ENCODE results near the gene ACVRL1. TPM values are rescaled to one million over a fixed set of nuclear protein-coding genes. Genes with fewer than 3 reads are reported as not detected.

Gene ACVRL1
- polyA plus RNA-seq, 1 donor, result 52.0 TPM

DNA sequence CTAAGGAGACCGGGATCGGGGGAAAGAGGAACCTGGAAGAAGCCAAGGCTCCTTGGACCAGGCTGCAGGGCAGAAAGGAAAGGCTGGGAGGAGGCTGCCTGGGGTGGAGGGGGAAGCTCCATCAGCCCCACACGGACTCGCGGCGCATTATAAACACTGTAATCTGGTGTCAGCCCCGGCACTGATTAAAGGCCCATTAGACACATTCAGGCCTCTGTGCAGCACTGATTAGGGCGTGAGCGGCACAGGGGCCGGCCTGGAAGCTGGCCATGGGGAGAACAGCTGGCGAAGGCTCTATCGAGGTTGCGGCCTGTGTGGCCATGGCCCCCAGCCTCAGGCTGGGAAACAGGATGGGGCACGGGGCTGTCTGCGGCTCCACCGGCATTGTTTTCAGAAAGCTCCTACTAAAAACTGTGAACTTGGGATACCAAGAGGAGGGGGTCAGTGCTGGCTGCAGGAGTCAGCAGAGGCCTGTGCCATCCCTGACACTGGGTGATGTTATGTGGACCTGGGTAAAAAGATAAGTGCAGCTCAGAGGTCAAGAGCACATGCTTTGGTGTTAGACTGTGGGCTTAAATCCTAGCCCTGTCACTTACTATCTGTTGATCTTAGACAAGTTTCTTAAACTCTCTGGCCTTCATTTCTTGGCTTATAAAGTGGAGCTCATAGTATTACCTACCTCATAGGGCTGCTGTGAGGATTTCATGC is 10.6 kb downstream of the ACVRL1 start:
- DNase-seq, result no peak

DNA sequence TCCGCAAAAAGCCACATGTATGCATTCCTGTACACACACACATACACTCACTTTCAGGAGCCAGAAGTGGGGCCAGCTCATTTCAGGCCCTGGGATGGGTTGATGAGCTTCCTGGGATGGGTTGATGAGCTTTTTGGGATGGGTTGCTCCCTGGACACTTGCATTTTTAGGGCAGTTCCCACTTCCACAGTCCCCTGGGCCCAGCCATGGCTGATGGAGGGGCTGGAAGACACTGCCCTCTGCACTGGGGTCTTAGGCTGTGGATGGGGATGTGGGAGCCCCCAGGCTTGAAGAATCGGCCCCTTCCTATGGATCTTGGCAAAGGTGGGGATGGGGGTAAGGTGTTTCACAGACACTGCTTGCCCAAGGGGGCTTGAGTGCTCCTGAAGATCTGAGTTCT is 12.7 kb downstream of the ACVRL1 start:
- no peak for DNase-seq

DNA sequence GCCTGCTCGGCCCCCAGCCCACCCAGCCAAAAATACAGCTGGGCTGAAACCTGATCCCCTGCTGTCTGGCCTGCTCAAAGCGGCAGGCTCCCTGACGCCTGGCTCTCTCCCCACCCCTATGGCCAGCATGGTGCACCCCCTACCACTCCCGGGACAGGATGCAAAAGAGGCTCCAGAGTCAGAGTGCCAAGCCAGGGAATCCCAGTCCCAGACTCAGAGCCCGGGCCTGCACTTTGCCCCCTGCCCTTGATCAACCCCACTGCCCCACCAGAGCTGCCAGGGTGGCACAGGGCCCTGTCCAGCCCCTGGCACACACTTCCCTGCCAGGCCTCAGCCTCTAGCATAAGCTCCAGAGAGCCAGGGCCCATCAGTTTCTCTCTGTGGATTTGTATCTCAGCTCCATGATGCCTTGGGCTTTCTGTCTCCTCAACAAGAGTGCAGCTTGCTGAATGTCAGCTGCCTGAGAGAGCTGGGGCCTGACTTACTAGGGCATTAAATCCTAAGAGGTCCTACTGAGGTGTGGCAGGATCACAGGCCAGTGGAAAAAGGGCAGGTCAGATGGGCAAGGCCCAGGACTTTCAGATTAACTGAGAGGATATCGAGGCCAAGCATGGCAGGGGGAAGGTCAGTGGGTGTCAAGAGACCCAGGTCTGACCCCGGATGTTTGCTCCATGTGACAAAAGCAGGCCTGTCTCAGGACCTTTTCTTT is 13.9 kb downstream of the ACVRL1 start:
- no peak for DNase-seq

DNA sequence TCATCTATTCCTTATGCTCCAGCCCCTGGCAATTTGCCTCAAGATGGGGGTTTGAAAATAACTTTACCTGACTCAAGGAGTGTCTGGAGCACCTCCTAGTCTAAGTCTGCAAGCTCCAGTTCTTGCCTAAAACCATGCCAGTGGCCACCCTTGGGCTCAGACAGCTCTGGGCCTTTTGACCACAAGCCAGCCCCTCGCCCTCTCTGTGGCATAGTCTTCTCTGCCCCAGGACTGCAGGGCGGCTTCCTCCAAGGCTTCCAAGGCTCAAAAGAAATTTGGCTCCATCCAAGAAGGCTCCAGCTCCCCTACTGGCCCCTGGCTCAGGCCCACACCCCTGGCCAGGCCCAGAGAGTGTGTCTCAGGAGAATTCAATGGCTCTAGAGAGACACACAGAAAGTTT is 14.8 kb downstream of the ACVRL1 start:
- DNase-seq, result no peak

DNA sequence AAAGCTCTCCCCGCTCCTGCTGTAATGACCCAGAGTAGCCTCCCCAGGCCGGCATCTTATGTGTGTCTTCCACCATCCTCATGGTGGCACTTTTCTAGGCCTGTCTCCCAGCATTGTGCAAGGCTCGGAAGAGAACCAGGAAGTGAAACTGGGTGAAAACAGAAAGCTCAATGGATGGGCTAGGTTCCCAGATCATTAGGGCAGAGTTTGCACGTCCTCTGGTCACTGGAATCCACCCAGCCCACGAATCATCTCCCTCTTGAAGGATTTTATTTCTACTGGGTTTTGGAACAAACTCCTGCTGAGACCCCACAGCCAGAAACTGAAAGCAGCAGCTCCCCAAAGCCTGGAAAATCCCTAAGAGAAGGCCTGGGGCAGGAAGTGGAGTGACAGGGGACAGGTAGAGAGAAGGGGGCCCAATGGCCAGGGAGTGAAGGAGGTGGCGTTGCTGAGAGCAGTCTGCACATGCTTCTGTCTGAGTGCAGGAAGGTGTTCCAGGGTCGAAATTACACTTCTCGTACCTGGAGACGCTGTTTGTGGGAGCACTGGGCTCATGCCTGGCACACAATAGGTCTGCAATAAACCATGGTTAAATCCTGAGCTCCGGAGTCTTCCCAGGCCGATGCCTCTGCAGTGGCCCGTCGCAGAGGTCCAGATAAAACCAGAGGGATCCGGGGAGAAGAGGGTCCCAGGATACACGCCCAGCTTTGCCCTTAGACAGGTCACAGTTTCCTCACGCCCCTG is 15.6 kb downstream of the ACVRL1 start:
- no peak for DNase-seq

DNA sequence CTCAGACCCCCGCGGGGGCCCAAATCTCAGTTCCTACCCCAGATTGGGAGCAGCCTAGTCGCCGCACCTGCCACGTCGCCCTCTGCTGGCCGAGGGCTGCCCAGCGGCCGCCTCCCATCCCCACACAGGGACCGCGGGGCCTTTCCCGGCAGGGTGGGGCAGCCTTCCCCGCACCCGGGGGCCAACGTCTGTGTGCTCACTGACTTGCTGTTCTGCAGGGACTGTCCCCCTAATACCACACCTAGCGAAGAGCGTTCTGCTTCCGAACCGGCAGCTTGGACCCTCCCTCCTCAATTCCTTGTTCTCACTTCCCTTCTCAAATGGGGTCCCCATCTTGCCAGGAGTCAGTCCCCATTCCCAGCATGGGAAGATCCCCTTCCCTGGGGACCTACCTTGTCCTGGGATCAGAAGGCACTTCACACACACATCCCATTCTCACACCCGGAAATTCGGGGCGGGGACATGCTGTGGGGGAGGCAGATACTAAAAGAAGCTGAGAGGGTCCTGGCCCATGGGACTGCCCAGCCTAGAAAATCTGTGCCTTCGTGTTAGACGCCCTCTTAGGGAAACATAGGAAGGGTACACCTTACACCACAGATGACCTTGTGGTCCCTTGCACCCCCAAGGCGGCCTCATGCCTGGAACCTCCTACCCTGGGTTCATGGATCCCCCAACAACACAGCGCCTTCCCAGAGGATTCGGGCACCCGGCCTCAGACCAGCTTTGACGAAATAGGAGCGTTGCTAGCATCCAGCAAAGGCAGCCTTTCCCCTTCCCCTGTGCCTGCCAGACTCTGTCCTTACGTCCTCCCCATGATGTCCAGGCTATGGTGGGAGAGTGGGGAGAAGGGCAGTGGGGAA is 16.4 kb downstream of the ACVRL1 start:
- no peak for DNase-seq

DNA sequence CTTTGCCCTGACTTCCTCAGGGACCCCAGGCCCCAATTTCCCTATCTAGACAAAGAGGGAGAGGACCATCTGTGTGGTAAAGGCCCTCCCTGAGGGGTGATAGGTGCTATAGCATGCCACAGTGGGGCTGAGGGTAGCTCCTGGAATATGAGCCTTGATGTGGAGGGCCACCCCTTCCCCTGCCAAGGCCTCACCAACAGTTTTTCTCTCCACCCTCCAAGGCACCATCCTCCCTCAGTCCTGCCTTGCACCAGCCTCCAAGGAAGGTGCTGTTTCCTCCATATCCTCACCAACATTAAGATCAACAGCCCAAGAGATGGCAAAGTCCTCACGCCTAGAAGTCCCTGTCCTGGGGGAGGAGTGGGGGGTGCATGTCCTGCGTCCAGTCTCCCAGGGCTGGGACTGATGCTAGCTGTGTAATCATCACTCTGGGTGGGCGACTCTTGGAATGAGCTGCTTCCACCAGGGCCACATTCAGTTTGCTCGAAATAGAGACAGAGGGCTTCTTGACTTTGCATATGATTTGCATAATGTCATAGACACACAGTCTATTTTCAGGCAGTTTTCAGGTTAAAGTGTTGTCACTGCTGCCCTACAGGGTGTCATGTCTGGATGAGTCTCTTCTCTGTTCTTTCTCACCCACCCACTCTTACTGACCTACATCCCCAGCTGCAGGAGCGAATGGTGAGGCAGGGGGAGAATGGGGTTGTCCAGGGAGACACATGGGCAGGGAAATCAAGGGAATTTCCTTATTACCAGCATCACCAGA is 17.4 kb downstream of the ACVRL1 start:
- DNase-seq, result no peak

DNA sequence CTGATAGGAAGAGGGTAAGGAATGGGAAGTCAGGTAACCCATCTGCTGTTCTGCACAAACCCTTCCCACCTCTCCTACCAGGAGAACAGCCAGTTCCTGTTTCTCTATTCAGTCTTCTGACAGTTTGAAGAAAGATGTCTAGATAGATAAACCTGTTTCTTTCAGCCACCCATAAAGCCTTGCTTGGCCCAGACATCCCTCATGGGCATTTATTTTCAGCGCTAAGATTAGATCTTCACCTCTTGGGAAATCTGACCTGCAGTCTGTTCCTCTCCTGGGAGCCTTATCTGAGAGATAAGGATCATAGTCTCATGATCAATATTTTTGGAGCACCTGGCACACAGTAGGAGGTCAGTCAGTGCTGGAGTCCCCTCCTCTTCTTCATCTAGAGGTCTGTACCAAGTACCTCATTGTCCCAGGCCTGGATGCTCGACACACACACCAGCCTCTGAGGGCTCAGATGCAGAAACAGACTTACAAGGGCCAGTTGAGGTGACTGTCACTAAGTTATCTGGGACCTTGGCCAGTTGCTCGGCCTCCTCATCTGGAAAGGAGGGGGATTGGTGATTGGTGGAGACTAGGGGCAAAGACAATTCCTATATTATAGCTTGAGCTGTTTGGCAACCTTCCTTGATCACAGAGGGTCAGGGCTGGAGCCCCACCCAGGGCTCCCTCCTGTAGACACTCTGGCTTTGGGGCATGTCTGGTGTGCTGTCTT is 18.2 kb downstream of the ACVRL1 start:
- no peak for DNase-seq

DNA sequence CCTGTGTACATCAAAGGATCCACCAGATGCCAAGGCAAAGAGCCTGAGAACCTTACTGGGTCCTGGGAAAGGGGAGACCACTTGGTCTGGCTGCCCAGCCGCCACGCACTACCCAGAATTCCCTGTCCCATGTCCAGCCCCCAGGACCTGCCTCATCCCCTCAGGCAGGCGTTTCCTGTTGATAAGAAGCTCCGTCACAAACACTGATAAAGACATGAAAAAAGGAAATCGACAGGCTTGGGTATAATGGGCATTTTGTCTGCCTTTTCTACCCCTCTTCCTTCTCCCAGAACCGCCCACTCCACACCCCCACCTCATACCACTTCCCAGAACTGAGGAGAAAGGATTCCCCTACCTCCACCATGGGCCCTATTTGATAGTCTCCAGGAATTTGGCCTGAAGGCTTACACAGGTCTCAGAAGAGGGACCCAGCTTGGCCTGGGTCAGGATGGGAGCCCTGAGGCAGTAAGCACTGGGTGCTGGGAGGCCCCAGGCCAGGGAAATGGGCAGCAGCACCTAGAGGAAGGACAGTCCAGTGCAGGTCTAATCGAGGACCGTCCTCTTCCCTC is 18.8 kb downstream of the ACVRL1 start:
- DNase-seq, result no peak

DNA sequence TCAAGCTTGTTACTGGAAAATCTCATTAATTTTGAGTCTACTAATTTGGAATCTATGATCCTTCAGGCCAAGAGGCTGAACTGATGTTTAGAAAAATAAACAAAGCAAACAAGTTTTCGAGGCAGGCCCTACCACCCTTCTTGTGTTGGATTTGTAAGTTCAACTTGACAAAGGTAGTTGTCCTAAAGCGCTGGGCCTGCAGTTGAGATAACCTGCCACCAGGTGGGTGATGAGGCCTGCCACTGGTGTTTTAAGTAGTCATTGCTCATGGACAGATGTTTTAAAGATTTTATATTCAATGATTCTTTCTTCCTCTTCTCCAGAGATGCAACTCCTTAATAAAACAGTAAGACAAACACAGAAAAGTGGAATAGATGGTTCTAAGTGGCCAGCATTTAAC is 19.4 kb downstream of the ACVRL1 start:
- DNase-seq, result no peak

DNA sequence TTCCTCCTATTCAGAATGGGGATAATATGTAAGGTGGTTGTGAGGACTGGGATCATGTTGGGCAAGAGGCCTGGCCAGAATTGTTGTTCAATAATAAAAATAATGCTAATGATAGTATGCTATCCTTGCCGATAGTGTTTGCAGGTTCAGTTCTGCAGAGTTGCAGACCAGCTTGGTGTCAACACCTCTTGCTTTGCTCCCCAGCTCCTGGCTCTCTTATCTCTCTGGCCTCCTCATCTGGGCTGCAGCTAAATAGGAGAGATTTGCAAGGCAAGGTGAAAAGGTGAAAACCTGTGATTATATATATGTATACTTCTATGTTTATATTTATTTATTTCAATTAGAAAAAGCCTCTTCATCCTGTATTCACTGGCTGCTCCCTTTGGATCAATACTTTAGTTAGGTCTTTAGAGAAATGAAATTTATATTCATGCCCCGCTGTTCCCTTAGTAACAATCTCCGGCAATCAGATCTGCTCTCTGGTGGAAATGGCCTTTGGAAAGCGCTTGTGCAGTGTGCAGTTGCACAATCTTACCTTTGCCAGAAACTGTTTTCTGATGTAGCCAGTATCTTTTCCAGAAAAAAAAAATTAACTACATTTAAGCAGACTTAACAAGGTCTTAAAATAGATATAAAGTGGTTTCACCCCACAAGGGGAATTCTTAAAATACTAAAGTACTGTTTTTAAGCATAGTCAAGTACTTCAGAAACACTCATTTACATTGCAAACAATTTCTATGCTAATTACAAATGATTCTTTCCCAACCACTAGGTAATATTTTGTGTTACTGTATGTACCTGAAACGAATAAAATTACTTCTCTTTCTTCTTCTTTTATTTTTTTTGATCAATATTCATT is 25.1 kb downstream of the ACVRL1 start:
- DNase-seq, result no peak

DNA sequence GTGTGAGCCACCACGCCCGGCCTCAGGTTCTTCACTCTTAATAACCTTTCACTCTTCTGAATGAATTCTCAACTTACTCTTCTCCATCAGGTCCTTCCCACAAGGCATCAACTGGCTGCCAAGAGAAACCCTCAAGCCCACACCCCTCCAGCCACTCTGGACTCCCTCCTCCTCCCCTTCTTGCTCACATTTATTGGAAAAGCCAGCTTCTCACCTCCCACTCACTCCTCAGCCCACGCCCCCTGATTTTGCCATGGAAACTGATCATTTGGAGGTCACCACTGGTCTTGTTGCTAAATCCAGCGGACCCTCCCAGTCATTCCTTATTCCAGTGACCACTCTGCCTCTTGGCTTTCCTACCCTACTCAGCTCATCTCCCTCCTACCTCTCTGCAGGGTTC is 26.8 kb downstream of the ACVRL1 start:
- no peak for DNase-seq

DNA sequence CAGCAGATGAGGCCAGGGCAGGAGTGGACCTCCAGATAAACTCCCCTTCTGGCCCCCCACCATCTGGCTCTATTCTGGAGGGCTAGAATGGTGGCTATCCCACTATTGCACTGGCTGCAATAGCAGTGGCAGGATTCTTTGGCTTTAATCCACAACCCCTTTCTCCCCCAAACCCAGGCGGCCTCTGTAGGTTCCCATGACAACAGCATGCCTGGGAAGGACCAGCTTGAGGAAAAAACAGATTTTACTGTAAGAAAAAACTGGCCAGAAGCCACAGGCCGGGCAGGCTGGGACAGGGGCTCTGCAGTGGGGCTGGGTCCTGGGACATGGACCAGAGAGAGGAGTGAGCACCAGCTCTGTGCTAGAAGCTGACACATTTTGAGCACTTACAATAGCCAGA is 30.6 kb downstream of the ACVRL1 start:
- DNase-seq, result no peak

DNA sequence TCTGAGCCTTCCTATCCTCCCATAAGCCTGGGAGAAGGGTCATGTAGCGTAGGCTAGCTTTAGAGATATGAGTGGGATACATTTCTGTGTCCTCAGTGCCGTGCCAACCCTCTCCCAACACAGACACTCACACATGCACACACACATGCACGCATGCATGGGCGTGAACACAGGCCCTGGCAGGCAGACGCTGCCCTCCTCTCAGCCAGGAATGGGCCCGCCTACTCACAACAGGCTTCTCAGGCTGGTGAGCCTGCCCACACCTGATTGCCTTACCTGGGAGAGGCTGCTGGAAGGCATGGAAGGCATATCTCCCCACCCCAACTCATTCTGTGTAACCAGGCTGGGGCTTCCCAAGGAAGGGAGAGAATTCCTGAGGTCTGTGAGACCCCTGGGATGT is 31.4 kb downstream of the ACVRL1 start:
- DNase-seq, result no peak

DNA sequence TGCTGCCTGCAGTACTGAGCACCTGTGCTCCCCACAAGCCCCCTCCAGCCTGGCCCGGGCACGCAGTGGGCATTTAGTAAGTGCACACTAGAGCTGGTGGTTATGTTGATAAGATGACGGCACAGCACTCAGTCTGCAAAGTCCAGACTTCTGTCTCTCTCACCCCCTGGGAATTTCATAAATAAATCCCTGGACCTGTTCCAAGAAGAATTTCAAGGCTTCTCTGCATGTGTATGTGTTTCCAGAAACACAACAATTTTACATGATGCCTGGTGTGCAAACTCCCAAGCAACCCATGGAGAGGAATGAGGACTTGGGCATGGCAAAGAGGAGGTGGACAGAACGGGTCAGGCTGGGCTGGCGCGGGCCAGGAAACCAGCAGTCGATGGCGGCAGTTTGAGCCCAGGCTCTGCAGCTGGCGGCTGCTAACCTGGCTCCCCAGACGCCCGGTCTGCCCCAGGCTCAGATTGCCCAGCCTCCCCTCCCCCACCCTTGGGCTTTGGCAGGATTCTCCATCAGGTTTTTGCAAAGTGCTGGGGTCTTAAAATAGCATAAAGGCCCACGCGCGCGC is 33.8 kb downstream of the ACVRL1 start:
- no peak for DNase-seq

DNA sequence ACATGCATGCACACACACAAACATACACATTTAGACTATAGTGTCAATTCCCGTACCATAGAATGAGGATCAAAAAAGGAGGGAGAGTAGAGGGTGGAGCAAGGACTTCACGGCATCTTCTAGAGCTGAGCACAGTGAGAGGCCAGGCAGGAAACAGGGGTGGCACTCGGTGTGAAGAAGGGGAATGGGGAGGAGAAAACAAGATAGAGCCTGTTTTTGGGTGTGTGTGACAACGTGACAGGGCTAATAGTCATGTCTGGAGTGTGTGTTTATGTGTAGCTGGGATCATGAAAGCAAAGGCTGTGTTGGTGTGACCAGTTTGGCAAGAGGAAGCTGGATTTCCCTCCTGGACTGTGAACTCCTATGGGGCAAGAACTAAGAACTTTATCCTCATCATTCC is 34.3 kb downstream of the ACVRL1 start:
- no peak for DNase-seq

DNA sequence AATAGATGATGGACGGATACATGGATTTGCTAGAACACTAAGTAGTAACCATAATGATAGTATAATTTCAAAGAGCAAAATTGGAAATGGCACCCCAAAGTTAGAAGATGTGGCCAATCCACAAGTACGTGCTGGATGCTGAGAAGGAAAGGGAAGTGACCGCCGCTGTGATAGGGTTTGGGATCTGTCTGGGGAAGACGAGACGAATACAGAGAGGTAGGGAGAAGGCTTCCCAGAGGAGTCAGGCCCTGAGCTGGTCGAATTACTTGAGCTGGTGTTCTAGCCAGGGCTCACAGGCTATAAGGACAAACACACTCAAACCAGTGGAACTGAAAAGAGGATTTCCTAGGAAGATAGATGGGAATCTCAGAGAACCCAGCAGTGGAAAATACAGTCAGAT is 34.8 kb downstream of the ACVRL1 start:
- no peak for DNase-seq

DNA sequence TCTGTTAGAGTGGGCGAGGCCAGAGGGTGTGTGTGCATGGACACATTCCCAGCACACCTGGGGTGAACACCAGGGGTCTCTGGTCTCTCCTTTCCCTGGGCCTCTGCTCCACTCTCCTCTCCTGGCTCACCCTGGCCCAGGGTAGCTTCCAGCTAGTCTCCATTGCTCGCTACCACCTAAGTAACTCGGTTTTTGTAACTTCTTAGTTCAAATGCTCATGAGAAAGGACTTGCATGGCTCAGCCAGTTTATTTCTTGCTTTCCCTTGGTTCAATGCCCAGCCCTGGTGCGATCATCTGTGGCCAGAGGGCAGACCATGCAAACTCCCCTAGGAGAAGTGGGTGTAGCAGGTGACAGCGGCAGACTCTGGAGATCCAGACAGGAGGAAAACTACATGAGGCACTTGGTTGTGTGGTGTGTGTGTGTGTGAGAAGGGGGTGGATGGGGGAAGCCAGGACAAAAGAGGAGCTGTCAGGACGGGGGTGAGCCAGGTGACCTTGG is 35.2 kb downstream of the ACVRL1 start:
- DNase-seq, result no peak

DNA sequence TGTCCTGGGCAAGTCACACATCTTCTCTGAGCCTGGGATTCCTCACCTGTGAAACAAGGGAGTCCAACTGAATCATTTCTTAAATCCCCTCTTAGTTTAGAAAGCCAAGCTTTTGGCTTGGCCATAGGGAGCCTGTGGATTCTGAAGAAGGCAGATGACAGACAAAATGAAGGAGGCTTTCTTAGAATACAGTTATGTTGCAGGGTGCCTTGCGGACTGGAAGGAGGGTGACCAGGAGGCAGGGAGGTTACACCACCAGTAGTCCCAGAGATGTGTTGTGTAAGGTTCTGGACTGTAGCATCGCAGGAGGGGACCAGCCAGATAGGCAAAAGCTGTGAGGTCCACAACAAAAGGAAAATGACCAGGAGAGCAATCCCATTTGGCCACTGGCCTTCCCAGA is 36.0 kb downstream of the ACVRL1 start:
- DNase-seq, result no peak
